ENCODE measurements around the gene ZNF98.

Gene ZNF98

GRCh38 chr19:22422211-22422610 is at the start of gene ZNF98:
TSS of gene ZNF98 (minus strand) at chr19:22422346. CDS start at chr19:22422224, 122 bp downstream.
- Histone ChIP-seq H3K4me3 (replicated peaks; ENCODE audit: low read depth, low read length) (no peak within 1 kb of the TSS), H3K36me3 (ENCODE audit: control insufficient read depth, insufficient read depth, low read length) (no peaks in the 10 kb centered on the region), H3K27me3 (replicated peaks; ENCODE audit: control insufficient read depth, insufficient read depth, low read length) (no peaks in the 10 kb centered on the region)
- TF ChIP-seq, protein P1, sequence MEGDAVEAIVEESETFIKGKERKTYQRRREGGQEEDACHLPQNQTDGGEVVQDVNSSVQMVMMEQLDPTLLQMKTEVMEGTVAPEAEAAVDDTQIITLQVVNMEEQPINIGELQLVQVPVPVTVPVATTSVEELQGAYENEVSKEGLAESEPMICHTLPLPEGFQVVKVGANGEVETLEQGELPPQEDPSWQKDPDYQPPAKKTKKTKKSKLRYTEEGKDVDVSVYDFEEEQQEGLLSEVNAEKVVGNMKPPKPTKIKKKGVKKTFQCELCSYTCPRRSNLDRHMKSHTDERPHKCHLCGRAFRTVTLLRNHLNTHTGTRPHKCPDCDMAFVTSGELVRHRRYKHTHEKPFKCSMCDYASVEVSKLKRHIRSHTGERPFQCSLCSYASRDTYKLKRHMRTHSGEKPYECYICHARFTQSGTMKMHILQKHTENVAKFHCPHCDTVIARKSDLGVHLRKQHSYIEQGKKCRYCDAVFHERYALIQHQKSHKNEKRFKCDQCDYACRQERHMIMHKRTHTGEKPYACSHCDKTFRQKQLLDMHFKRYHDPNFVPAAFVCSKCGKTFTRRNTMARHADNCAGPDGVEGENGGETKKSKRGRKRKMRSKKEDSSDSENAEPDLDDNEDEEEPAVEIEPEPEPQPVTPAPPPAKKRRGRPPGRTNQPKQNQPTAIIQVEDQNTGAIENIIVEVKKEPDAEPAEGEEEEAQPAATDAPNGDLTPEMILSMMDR (IDR thresholded peaks at IDR 0.05; ENCODE audit: insufficient read depth, low read length, poor library complexity, severe bottlenecking) = no peak
- no peak for DNase-seq (ENCODE audit: extremely low read depth, insufficient read length)

- no peak for DNase-seq (ENCODE audit: extremely low read depth, insufficient read length)
- no peak overlapping the region for H3K4me3 ChIP-seq (replicated peaks; ENCODE audit: low read depth, low read length)
- H3K27me3 ChIP-seq (replicated peaks; ENCODE audit: control insufficient read depth, insufficient read depth, low read length) = no peaks in the 10 kb centered on the region
- H3K36me3 ChIP-seq (ENCODE audit: control insufficient read depth, insufficient read depth, low read length) = no peaks in the 10 kb centered on the region
- TF ChIP-seq, protein P1 (IDR thresholded peaks at IDR 0.05; ENCODE audit: insufficient read depth, low read length, poor library complexity, severe bottlenecking) = no peak
These were observed 24.5 kb upstream of the ZNF98 start for GRCh38 chr19:22446605-22447004.

DNA sequence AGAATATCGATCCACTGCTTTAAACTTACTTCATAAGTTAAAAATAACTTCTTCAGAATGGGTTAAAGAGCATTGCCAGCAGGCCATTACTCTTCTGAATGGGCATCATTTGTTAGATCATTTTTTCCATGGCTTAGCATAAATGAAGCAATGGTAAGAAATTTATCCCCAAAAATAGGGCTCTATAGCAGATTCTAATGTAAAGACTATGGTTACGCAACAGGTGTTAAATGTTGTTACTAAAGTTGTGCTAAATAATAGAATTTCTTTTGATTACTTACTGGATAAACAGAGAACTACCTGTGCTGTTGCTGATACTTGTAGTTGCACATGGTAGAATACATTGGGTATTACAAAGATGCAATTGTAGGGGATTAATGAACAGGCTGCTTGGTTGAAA is 15.9 kb upstream of the ZNF98 start:
- TF ChIP-seq, protein P1 (IDR thresholded peaks at IDR 0.05; ENCODE audit: insufficient read depth, low read length, poor library complexity, severe bottlenecking) = no peak
- H3K27me3 ChIP-seq (replicated peaks; ENCODE audit: control insufficient read depth, insufficient read depth, low read length) = no peaks in the 10 kb centered on the region
- no peaks in the 10 kb centered on the region for H3K36me3 ChIP-seq (ENCODE audit: control insufficient read depth, insufficient read depth, low read length)
- no peak overlapping the region for H3K4me3 ChIP-seq (replicated peaks; ENCODE audit: low read depth, low read length)
- no peak for DNase-seq (ENCODE audit: extremely low read depth, insufficient read length)

- no peaks in the 10 kb centered on the region for H3K36me3 ChIP-seq (ENCODE audit: control insufficient read depth, insufficient read depth, low read length)
- H3K4me3 ChIP-seq (replicated peaks; ENCODE audit: low read depth, low read length) = no peak overlapping the region
- no peaks in the 10 kb centered on the region for H3K27me3 ChIP-seq (replicated peaks; ENCODE audit: control insufficient read depth, insufficient read depth, low read length)
- TF ChIP-seq, protein P1 (IDR thresholded peaks at IDR 0.05; ENCODE audit: insufficient read depth, low read length, poor library complexity, severe bottlenecking) = no peak
- no peak for DNase-seq (ENCODE audit: extremely low read depth, insufficient read length)
These were observed 6.1 kb upstream of the ZNF98 start for GRCh38 chr19:22427960-22428913.

GRCh38 chr19:22427547-22427946 is 5.4 kb upstream of the ZNF98 start:
- no peak overlapping the region for H3K4me3 ChIP-seq (replicated peaks; ENCODE audit: low read depth, low read length)
- H3K36me3 ChIP-seq (ENCODE audit: control insufficient read depth, insufficient read depth, low read length) = no peaks in the 10 kb centered on the region
- TF ChIP-seq, protein P1 (IDR thresholded peaks at IDR 0.05; ENCODE audit: insufficient read depth, low read length, poor library complexity, severe bottlenecking) = no peak
- H3K27me3 ChIP-seq (replicated peaks; ENCODE audit: control insufficient read depth, insufficient read depth, low read length) = no peaks in the 10 kb centered on the region
- DNase-seq (ENCODE audit: extremely low read depth, insufficient read length) = no peak

All from GM06990 (cell line).